ENCODE data around the gene EML3.
"Not testable (repeated sequence)": the region's sequence is repeated elsewhere in the genome, so short reads cannot be mapped to it uniquely, and the experiment has no call there.

Gene EML3

GRCh38 chr11:62588966-62589637 lies 23.5 kb downstream of the EML3 start:
- peak overlapping the region in 9 of 11 experiments; percentile 80 to 95 (median 88); a peak in 13 of 22 replicates for H3K4me2 ChIP-seq

GRCh38 chr11:62585356-62585755 lies 27.2 kb downstream of the EML3 start:
- not testable (repeated sequence) for H3K27ac ChIP-seq; H3K9me3 ChIP-seq (replicated peaks in 1 of 11); H3K4me3 ChIP-seq; H3K27me3 ChIP-seq; H4K20me1 ChIP-seq; H3K4me2 ChIP-seq
- H3K4me1 ChIP-seq: peaks cover 11 to 14% (median 11%) of the 10 kb centered on the region in 10 experiments
- 0 out of 22 replicates have a peak overlapping the region, but pooled peaks of 2 of the 11 experiments have one; percentile 4 to 8 for H3K9ac ChIP-seq
- peaks cover 73 to 88% (median 83%) of the 10 kb centered on the region in 11 experiments for H3K36me3 ChIP-seq

More at GRCh38 chr11:62588966-62589637, 23.5 kb downstream of the EML3 start:
- Histone ChIP-seq H3K9me3 (replicated peaks in 1 of 11) (no peaks in the 10 kb centered on the region), H3K27ac (no peak overlapping the region), H3K9ac (peak overlapping the region in 3 of 11 experiments; percentile 24 to 87 (median 36); a peak in 3 of 22 replicates), H4K20me1 (peaks cover 0 to 6% (median 3%) of the 10 kb centered on the region in 11 experiments; a peak in 8 of 22 replicates), H3K4me1 (peaks cover 36 to 40% (median 38%) of the 10 kb centered on the region in 10 experiments), H3K4me3 (no peak overlapping the region), H3K36me3 (peaks cover 54 to 69% (median 66%) of the 10 kb centered on the region in 11 experiments), H3K27me3 (no peaks in the 10 kb centered on the region)
- no peak for TF ChIP-seq Cebpa-rat (IDR thresholded peaks at IDR 0.05)

- H3K27ac ChIP-seq; H4K20me1 ChIP-seq; H3K9me3 ChIP-seq (replicated peaks in 1 of 11); H3K4me3 ChIP-seq; H3K27me3 ChIP-seq; H3K4me2 ChIP-seq: not testable (repeated sequence)
- Histone ChIP-seq H3K4me1 (peaks cover 0 to 13% (median 9%) of the 10 kb centered on the region in 10 experiments; a peak in 12 of 20 replicates), H3K36me3 (peaks cover 84 to 99% (median 94%) of the 10 kb centered on the region in 11 experiments), H3K9ac (0 out of 22 replicates have a peak overlapping the region, but pooled peaks of 1 of the 11 experiments have one; percentile 9)
These were observed 30.8 kb downstream of the EML3 start for GRCh38 chr11:62581735-62582134.

GRCh38 chr11:62580959-62581715 lies 31.4 kb downstream of the EML3 start:
- H3K27me3 ChIP-seq: no peaks in the 10 kb centered on the region
- peak overlapping the region in 1 of 11 experiments; percentile 9; a peak in 2 of 22 replicates for H3K9ac ChIP-seq
- no peak for TF ChIP-seq Cebpa-rat (IDR thresholded peaks at IDR 0.05)
- H3K4me1 ChIP-seq: peaks cover 0 to 17% (median 10%) of the 10 kb centered on the region in 10 experiments; a peak in 12 of 20 replicates
- H3K4me2 ChIP-seq: no peak overlapping the region
- peaks cover 85 to 100% (median 94%) of the 10 kb centered on the region in 11 experiments for H3K36me3 ChIP-seq
- H4K20me1 ChIP-seq: peaks cover 0 to 6% (median 0%) of the 10 kb centered on the region in 11 experiments; a peak in 1 of 22 replicates
- H3K27ac ChIP-seq: no peak overlapping the region
- no peaks in the 10 kb centered on the region for H3K9me3 ChIP-seq (replicated peaks in 1 of 11)
- no peak overlapping the region for H3K4me3 ChIP-seq

- peaks cover 13 to 35% (median 26%) of the 10 kb centered on the region in 10 experiments for H3K4me1 ChIP-seq
- no peaks in the 10 kb centered on the region for H3K27me3 ChIP-seq
- H4K20me1 ChIP-seq: peaks cover 0 to 6% (median 0%) of the 10 kb centered on the region in 11 experiments; a peak in 2 of 22 replicates
- no peak for TF ChIP-seq Cebpa-rat (IDR thresholded peaks at IDR 0.05)
- no peaks in the 10 kb centered on the region for H3K9me3 ChIP-seq (replicated peaks in 1 of 11)
- no peak overlapping the region; a peak in 1 of 22 replicates for H3K9ac ChIP-seq
- no peak overlapping the region for H3K27ac ChIP-seq
- H3K4me2 ChIP-seq: no peak overlapping the region
- peaks cover 76 to 92% (median 85%) of the 10 kb centered on the region in 11 experiments for H3K36me3 ChIP-seq
- H3K4me3 ChIP-seq: no peak overlapping the region
These were observed 33.3 kb downstream of the EML3 start for GRCh38 chr11:62579252-62579651.

- peaks cover 71 to 85% (median 79%) of the 10 kb centered on the region in 11 experiments for H3K36me3 ChIP-seq
These were observed 34.0 kb downstream of the EML3 start for GRCh38 chr11:62578541-62578940.

GRCh38 chr11:62577046-62577714 lies 35.4 kb downstream of the EML3 start:
- H3K9me3 ChIP-seq (replicated peaks in 1 of 11): no peaks in the 10 kb centered on the region
- H3K36me3 ChIP-seq: peaks cover 66 to 82% (median 75%) of the 10 kb centered on the region in 11 experiments
- peak overlapping the region in 5 of 11 experiments; percentile 0 to 39 (median 25); a peak in 7 of 22 replicates for H3K4me2 ChIP-seq
- peak overlapping the region; percentile 15 to 97 (median 84); a peak in 17 of 22 replicates for H3K9ac ChIP-seq
- peaks cover 19 to 41% (median 31%) of the 10 kb centered on the region in 10 experiments for H3K4me1 ChIP-seq
- no peaks in the 10 kb centered on the region for H3K27me3 ChIP-seq
- peak overlapping the region in 5 of 11 experiments; percentile 16 to 86 (median 37); a peak in 6 of 22 replicates for H3K27ac ChIP-seq
- TF ChIP-seq Cebpa-rat (IDR thresholded peaks at IDR 0.05): no peak
- peaks cover 5 to 13% (median 11%) of the 10 kb centered on the region in 11 experiments; a peak in 15 of 22 replicates for H4K20me1 ChIP-seq
- H3K4me3 ChIP-seq: no peak overlapping the region

More at GRCh38 chr11:62578541-62578940, 34.0 kb downstream of the EML3 start:
- H3K9ac ChIP-seq: peak overlapping the region in 1 of 11 experiments; percentile 34; a peak in 2 of 22 replicates
- no peak overlapping the region for H3K4me2 ChIP-seq
- no peaks in the 10 kb centered on the region for H3K9me3 ChIP-seq (replicated peaks in 1 of 11)
- no peak overlapping the region for H3K4me3 ChIP-seq
- H3K27me3 ChIP-seq: no peaks in the 10 kb centered on the region
- H3K4me1 ChIP-seq: peaks cover 13 to 35% (median 26%) of the 10 kb centered on the region in 10 experiments
- peaks cover 0 to 6% (median 0%) of the 10 kb centered on the region in 11 experiments; a peak in 2 of 22 replicates for H4K20me1 ChIP-seq
- no peak overlapping the region for H3K27ac ChIP-seq
- TF ChIP-seq Cebpa-rat (IDR thresholded peaks at IDR 0.05): no peak

- Histone ChIP-seq H3K4me2 (peak overlapping the region; percentile 89 to 98 (median 95)), H3K36me3 (peaks cover 66 to 82% (median 75%) of the 10 kb centered on the region in 11 experiments)
These were observed 36.7 kb downstream of the EML3 start for GRCh38 chr11:62575837-62576236.

More at GRCh38 chr11:62575837-62576236, 36.7 kb downstream of the EML3 start:
- Histone ChIP-seq H3K9ac (peak overlapping the region; percentile 80 to 97 (median 89); a peak in 20 of 22 replicates), H3K9me3 (replicated peaks in 1 of 11) (no peaks in the 10 kb centered on the region), H3K4me3 (peak overlapping the region in 4 of 10 experiments; percentile 70 to 94 (median 81); a peak in 5 of 20 replicates), H3K27ac (peak overlapping the region in 7 of 11 experiments; percentile 83 to 90 (median 86); a peak in 11 of 22 replicates), H3K4me1 (peaks cover 32 to 55% (median 44%) of the 10 kb centered on the region in 10 experiments), H3K27me3 (no peaks in the 10 kb centered on the region), H4K20me1 (peaks cover 18 to 27% (median 21%) of the 10 kb centered on the region in 11 experiments; a peak in 21 of 22 replicates)
- TF ChIP-seq Cebpa-rat (IDR thresholded peaks at IDR 0.05): no peak

Data from BLaER1 treated with 17β-estradiol and CSF1 and Interleukin-3, amounts not matched to agents 10 nM and 100 nM (cell line).